ENCODE results near the gene ATP10B. TPM values are rescaled to one million over a fixed set of nuclear protein-coding genes. Genes with fewer than 3 reads are reported as not detected.

ATP10B gene
- total and polyA plus RNA-seq, 2 of the 8 experiments (the other 6 are each of a cell fraction or from before 2014, with no cell fraction given) = 0.06 to 0.11 TPM

DNA sequence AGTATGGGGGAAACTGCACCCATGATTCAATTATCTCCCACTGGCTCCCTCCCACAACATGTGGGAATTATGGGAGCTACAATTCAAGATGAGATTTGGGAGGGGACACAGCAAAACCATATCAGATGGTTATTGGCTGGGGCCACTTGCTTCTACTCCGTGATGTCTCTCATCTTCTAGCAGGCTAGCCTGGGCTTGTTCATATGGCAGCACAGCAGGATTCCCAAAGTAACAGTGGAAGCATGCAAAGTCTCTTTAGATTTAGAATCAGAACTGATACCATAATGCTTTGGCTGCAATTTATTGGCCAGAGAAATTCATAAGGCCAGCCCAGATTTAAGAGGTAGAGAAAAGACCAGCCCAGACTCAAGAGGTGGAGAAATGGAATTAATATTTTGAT lies 304.1 kb downstream of the ATP10B start:
- Histone ChIP-seq H2BK20ac (ENCODE audit: low read length) (no peak overlapping the region), H3K23me2 (ENCODE audit: low read depth, low read length) (no peaks in the 10 kb centered on the region), H2BK5ac (ENCODE audit: low read depth, low read length) (no peak overlapping the region), H4K91ac (replicated peaks; ENCODE audit: insufficient read length, low read length) (no peak overlapping the region), H2BK120ac (replicated peaks; ENCODE audit: low read depth, low read length) (no peak overlapping the region), H3K36me3 (ENCODE audit: control insufficient read depth in 2 of 4, insufficient read depth in 4 of 4, low read length in 3 of 4) (no peaks in the 10 kb centered on the region), H2BK12ac (ENCODE audit: low read depth, low read length) (no peak overlapping the region), H4K8ac (ENCODE audit: extremely low read depth, insufficient read depth, low read length) (no peak overlapping the region), H3K56ac (replicated peaks; ENCODE audit: insufficient read length, low read depth, low read length) (no peak overlapping the region), H2AFZ (ENCODE audit: low read length) (no peak overlapping the region), H3K9me3 (ENCODE audit: insufficient read depth in 2 of 2, low read depth in 1 of 2, low read length in 1 of 2) (no peaks in the 10 kb centered on the region), H3K4me1 (replicated peaks in 1 of 4; ENCODE audit: control insufficient read depth in 3 of 4, insufficient read depth in 4 of 4, low read length in 3 of 4) (no peaks in the 10 kb centered on the region), H3K4ac (replicated peaks; ENCODE audit: insufficient read length, low read depth, low read length) (no peak overlapping the region), H3K79me2 (ENCODE audit: control insufficient read depth in 1 of 2, insufficient read depth in 2 of 2, low read length in 2 of 2) (no peaks in the 10 kb centered on the region), H3K23ac (ENCODE audit: insufficient read length) (no peak overlapping the region), H2BK15ac (ENCODE audit: low read length) (no peak overlapping the region), H3K18ac (ENCODE audit: extremely low read depth, low read length) (no peak overlapping the region), H3K79me1 (ENCODE audit: low read depth, low read length) (no peaks in the 10 kb centered on the region), H3K4me3 (ENCODE audit: extremely low read depth in 1 of 4, insufficient read depth in 2 of 4, low read depth in 3 of 4, low read length in 4 of 4) (no peak overlapping the region), H4K20me1 (replicated peaks in 1 of 2; ENCODE audit: control insufficient read depth in 1 of 2, insufficient read depth in 2 of 2, low read length in 2 of 2) (no peaks in the 10 kb centered on the region), H3K14ac (ENCODE audit: insufficient read length) (no peak overlapping the region), H3K4me2 (ENCODE audit: insufficient read depth in 1 of 2, low read depth in 2 of 2, low read length in 2 of 2) (no peak overlapping the region), H4K5ac (ENCODE audit: insufficient read length, low read depth, low read length) (no peak overlapping the region), H2AK5ac (ENCODE audit: low read depth, low read length) (no peak overlapping the region), H3K9ac (replicated peaks in 1 of 4; ENCODE audit: extremely low read depth in 1 of 4, low read depth in 3 of 4, low read length in 3 of 4) (no peak overlapping the region), H3K27ac (ENCODE audit: low read depth, low read length) (no peak overlapping the region), H3K27me3 (replicated peaks in 1 of 4; ENCODE audit: control insufficient read depth in 3 of 4, extremely low read depth in 1 of 4, insufficient read depth in 3 of 4, low read length in 3 of 4) (no peaks in the 10 kb centered on the region)
- DNase-seq (ENCODE audit: low read depth in 1 of 2, low spot score in 2 of 2) = no peak
- CTCF ChIA-PET (ENCODE audit: partially characterized antibody) = interaction anchor here (0.8 to 1.6 kb wide), 2 partner anchors 104 to 108 kb away, joined by 3 read pairs; no protein-coding TSS in a partner anchor
- 76% methylated on average over 1 of the region's 1 CpG; no CpG with 5 or more reads in 1 of the 2 experiments for WGBS, 2 experiments (ENCODE audit: extremely low coverage in 1 of 2, insufficient coverage in 1 of 2, insufficient read length in 1 of 2, insufficient replicate concordance in 2 of 2, low coverage in 1 of 2, low lambda C conversion rate in 2 of 2, missing lambda C conversion rate in 1 of 2)
- no peak for FAIRE-seq
- TF ChIP-seq BRCA1 (IDR thresholded peaks at IDR 0.05; ENCODE audit: low read depth, low read length) (no peak), NRF1 (IDR thresholded peaks at IDR 0.05; ENCODE audit: low read depth, low read length) (no peak), SUZ12 (IDR thresholded peaks at IDR 0.05; ENCODE audit: low read length) (no peak), JUND (IDR thresholded peaks at IDR 0.05; ENCODE audit: low read length) (no peak)
- TF ChIP-seq, protein P1, sequence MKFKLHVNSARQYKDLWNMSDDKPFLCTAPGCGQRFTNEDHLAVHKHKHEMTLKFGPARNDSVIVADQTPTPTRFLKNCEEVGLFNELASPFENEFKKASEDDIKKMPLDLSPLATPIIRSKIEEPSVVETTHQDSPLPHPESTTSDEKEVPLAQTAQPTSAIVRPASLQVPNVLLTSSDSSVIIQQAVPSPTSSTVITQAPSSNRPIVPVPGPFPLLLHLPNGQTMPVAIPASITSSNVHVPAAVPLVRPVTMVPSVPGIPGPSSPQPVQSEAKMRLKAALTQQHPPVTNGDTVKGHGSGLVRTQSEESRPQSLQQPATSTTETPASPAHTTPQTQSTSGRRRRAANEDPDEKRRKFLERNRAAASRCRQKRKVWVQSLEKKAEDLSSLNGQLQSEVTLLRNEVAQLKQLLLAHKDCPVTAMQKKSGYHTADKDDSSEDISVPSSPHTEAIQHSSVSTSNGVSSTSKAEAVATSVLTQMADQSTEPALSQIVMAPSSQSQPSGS (IDR thresholded peaks at IDR 0.05; ENCODE audit: low read length) = no peak
- TF ChIP-seq, protein P2, sequence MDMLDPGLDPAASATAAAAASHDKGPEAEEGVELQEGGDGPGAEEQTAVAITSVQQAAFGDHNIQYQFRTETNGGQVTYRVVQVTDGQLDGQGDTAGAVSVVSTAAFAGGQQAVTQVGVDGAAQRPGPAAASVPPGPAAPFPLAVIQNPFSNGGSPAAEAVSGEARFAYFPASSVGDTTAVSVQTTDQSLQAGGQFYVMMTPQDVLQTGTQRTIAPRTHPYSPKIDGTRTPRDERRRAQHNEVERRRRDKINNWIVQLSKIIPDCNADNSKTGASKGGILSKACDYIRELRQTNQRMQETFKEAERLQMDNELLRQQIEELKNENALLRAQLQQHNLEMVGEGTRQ (IDR thresholded peaks at IDR 0.05; ENCODE audit: low read length) = no peak
- POLR2A ChIA-PET (ENCODE audit: partially characterized antibody) = no interaction called here

All from H1 (cell line).